ENCODE measurements around the gene TBX10.
"Not testable (repeated sequence)": the region's sequence is repeated elsewhere in the genome, so short reads cannot be mapped to it uniquely, and the experiment has no call there.

TBX10 gene

GRCh38 chr11:67615728-67616430 is 23.7 kb downstream of the TBX10 start:
- DNase-seq (ENCODE audit: low spot score), result no peak

- peak; percentile 43 for DNase-seq (ENCODE audit: low spot score)
Measured at GRCh38 chr11:67614730-67615714, 24.5 kb downstream of the TBX10 start.

- peak; percentile 79 for DNase-seq (ENCODE audit: low spot score)
Measured at GRCh38 chr11:67613960-67614715, 25.4 kb downstream of the TBX10 start.

GRCh38 chr11:67613313-67613959 is 26.1 kb downstream of the TBX10 start:
- DNase-seq (ENCODE audit: low spot score), result no peak

GRCh38 chr11:67612751-67613150 is 26.8 kb downstream of the TBX10 start:
- DNase-seq (ENCODE audit: low spot score), result no peak

GRCh38 chr11:67611704-67612587 is 27.6 kb downstream of the TBX10 start:
- DNase-seq (ENCODE audit: low spot score), result no peak

GRCh38 chr11:67611165-67611564 is 28.4 kb downstream of the TBX10 start:
- no peak for DNase-seq (ENCODE audit: low spot score)

GRCh38 chr11:67610302-67610868 is 29.2 kb downstream of the TBX10 start:
- DNase-seq (ENCODE audit: low spot score), result no peak

- DNase-seq (ENCODE audit: low spot score), result no peak
Measured at GRCh38 chr11:67609316-67609715, 30.2 kb downstream of the TBX10 start.

- no peak for DNase-seq (ENCODE audit: low spot score)
Measured at GRCh38 chr11:67608486-67608885, 31.1 kb downstream of the TBX10 start.

GRCh38 chr11:67607507-67607906 is 32.1 kb downstream of the TBX10 start:
- no peak for DNase-seq (ENCODE audit: low spot score)

GRCh38 chr11:67606492-67607295 is 32.9 kb downstream of the TBX10 start, which contains the start of gene NDUFV1:
TSS of gene NDUFV1 (plus strand) at chr11:67606936. CDS start at chr11:67607005, 69 bp downstream.
- DNase-seq (ENCODE audit: low spot score), result peak; percentile 97

GRCh38 chr11:67606093-67606491 is 33.5 kb downstream of the TBX10 start:
- DNase-seq (ENCODE audit: low spot score), result peak; percentile 36

GRCh38 chr11:67605231-67606011 is 34.1 kb downstream of the TBX10 start:
- DNase-seq (ENCODE audit: low spot score), result no peak

GRCh38 chr11:67604815-67605214 is 34.7 kb downstream of the TBX10 start:
- no peak for DNase-seq (ENCODE audit: low spot score)

GRCh38 chr11:67604119-67604518 is 35.4 kb downstream of the TBX10 start:
- not testable (repeated sequence) for DNase-seq (ENCODE audit: low spot score)

GRCh38 chr11:67601098-67601497 is 38.5 kb downstream of the TBX10 start:
- DNase-seq (ENCODE audit: low spot score), result no peak

- DNase-seq (ENCODE audit: low spot score), result no peak
Measured at GRCh38 chr11:67600324-67601029, 39.1 kb downstream of the TBX10 start.

Data from GM03348 (cell line).